GM19328 (cell line): ENCODE results near the gene ADIRF.
"Not testable (repeated sequence)": the region's sequence is repeated elsewhere in the genome, so short reads cannot be mapped to it uniquely, and the experiment has no call there.

Experiments
- ATAC-seq: cut with Tn5 transposase; IDR thresholded peaks from one replicate; pipeline ENCODE4 v1.9.1; 2021; ENCODE audit warnings: mild to moderate bottlenecking, moderate library complexity; ENCODE audit not compliant: unreplicated experiment

Gene ADIRF

DNA sequence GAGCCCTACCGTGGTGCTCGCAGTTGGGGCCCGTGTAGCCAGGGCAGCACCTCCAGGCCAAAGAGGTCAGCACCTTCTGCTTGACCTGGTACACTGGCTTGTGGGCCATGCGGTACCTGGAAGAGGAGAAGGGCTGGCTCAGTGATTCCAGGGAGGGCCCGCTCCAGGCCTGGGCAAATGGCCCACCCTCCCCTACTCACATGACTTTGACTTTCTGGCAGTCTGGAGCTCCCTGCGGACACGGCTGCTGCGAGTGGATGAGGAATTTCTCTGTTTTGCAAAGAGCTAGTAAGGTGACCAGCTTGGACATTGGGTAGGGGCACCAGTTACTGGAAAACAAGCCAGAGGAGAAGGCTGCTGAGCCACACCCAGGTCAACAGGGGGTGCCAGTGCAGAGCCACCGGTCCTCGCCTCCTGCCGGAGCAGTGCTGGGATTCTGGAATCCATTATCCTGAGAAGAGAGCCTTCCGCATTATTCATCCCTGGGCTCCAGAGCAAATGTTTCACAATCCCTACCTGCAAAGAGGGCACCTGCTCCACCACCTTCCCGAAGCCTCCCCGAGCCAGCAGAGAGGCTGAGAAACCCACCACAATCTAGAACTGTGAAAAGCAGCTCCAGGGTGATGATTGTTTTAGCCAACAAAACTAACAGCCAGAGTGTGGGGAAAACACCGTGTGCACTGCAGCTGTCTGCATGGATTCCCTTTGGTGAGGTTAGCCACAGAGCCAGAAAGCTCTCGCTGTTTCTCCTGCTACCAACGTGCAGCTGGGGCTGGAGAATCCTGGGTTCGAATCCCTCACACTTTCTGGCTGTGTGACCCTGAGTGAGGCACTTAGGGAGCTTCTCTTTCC is 22.7 kb upstream of the ADIRF start:
- ATAC-seq = no peak

GRCh38 chr10:86946213-86947155 is 21.8 kb upstream of the ADIRF start:
- ATAC-seq = no peak

GRCh38 chr10:86947806-86948205 is 20.5 kb upstream of the ADIRF start:
- not testable (repeated sequence) for ATAC-seq

- no peak for ATAC-seq
Measured at GRCh38 chr10:86950349-86950748, 17.9 kb upstream of the ADIRF start.

GRCh38 chr10:86951184-86951761 is 17.0 kb upstream of the ADIRF start:
- ATAC-seq = no peak

DNA sequence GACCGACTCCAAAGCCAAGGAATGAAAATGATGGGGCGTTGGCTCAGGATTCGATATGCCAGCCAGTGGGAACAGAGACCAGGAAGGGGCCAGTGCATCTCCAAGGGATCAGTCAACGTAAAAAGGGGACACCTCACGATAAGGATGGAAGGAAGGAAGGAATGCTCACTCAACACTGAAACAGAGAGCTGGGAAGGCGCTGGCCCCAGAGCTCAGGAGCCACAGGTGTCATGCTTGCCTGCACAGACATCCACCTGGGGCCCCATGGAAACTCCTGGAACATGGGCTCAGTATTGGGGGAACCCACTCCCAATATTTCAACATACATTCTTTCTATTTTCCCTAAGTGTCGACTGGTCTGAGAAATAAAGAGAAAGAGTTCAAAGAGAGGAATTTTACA is 16.2 kb upstream of the ADIRF start:
- no peak for ATAC-seq

GRCh38 chr10:86952697-86953096 is 15.6 kb upstream of the ADIRF start:
- not testable (repeated sequence) for ATAC-seq

- ATAC-seq = no peak
Measured at GRCh38 chr10:86953747-86954680, 14.3 kb upstream of the ADIRF start.

- no peak for ATAC-seq
Measured at GRCh38 chr10:86954681-86955500, 13.4 kb upstream of the ADIRF start.

- no peak for ATAC-seq
Measured at GRCh38 chr10:86955501-86956194, 12.6 kb upstream of the ADIRF start.

GRCh38 chr10:86956195-86956847 is 12.0 kb upstream of the ADIRF start:
- ATAC-seq = no peak

GRCh38 chr10:86956848-86957448 is 11.3 kb upstream of the ADIRF start:
- no peak for ATAC-seq

- ATAC-seq = no peak
Measured at GRCh38 chr10:86957471-86958115, 10.7 kb upstream of the ADIRF start, which contains the start of gene MMRN2. MMRN2 (minus strand) TSS chr10:86957615; CDS start chr10:86957541, 74 bp downstream.

GRCh38 chr10:86958116-86958900 is 10.0 kb upstream of the ADIRF start, which contains the start of gene SNCG:
SNCG (plus strand) TSS chr10:86958599; CDS start chr10:86958698, 99 bp downstream.
- ATAC-seq = no peak

DNA sequence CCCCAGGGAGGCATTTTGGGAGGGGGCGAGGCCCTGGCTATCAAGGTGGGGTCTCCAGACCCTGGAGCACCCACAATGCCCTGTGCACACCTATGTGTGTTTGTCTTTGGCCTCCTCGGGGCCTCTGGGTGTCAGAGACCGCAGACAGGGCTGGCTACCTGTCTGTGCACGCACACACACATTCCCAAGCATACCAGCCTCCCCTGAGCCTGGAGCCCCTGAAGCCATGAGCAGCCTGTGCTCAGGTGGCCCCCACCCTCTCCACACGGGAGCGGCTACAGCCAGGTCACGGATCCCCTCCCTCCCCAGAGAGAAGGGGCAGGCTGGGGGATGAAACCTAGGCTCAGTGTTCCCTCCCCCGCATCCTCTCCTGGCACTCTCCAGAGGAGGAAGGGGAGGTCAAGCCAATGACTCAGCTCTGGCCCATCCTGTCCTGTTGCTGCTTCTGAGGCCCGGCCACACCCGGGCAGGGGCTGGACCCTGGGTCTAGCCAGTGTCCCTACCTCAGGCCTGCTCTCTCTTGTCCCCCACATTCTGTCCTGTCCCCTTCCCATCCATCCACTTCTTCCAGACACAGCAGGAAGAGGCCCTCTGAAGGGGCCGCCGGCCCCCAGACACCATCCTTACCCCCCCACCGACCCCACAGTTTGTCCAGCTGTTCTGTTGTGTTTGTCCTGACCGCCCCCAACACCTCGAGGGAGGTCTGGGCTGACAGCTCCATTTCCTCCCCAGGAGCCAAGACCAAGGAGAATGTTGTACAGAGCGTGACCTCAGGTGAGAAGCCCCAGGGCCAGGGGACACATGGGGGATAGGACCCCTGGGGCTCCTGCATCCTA is 9.2 kb upstream of the ADIRF start:
- no peak for ATAC-seq

GRCh38 chr10:86959737-86960002 is 8.6 kb upstream of the ADIRF start:
- ATAC-seq = no peak
